ENCODE measurements around the gene MGAT4A.
"Not testable (repeated sequence)": the region's sequence is repeated elsewhere in the genome, so short reads cannot be mapped to it uniquely, and the experiment has no call there.

The MGAT4A gene

GRCh38 chr2:98730053-98730706 is 752 bp downstream of the MGAT4A start:
- DNase-seq, result no peak

GRCh38 chr2:98729652-98730051 is 1.3 kb downstream of the MGAT4A start:
- DNase-seq, result no peak

- not testable (repeated sequence) for DNase-seq
These were observed 2.7 kb downstream of the MGAT4A start for GRCh38 chr2:98728088-98728718.

DNA sequence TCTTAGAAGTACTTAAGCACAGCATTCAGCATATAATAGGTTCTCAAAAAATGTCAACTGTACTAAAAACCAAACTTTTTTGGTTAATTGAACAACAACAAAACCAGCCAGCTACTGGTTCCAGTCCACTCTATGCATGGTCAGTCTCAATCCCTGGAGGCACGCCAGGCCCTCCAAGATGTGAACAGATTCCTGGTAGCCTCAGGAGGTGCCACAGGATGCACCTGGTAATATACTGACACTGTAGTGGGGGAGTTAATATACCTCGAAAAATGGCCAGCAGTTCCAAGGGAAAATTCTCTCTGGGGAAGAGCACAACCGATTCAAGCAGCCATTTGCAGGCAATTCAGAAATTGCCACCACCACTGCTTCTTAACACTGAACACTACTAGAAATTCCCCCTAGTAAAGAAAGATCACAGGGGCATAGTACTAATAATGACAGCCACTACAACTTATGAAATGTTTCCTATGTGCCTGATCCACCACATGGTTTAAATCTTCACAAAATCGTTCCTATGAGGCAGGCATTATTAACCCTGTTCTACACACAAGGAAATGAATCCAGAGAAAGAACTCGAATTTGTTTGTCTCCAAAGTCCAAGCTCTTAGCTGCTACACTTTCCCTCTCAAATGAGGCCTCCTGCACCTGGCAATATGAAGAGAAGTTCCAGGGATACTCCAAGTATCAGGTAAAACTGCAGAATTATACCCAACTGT is 3.4 kb downstream of the MGAT4A start:
- DNase-seq, result no peak

GRCh38 chr2:98726735-98727368 is 4.1 kb downstream of the MGAT4A start:
- no peak for DNase-seq

GRCh38 chr2:98726205-98726604 is 4.7 kb downstream of the MGAT4A start:
- no peak for DNase-seq

DNA sequence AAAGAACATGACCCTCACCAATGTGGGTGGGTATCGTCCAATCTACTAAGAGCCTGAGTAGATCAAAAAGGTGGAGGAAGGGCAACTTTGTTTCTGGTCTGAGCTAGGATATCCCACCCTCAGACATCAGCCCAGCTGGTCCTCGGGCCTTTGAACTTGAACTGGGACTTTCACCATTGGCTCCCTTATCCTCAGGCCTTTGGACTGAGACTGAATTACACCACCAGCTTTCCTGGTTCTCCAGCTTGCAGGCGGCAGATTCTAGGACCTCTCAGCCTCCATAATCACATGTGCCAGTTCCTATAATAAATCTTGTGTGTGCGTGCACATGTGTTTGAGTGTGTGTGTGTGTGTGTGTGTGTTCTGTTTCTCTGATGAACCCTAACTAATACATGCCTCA is 10.6 kb downstream of the MGAT4A start:
- DNase-seq, result no peak

DNA sequence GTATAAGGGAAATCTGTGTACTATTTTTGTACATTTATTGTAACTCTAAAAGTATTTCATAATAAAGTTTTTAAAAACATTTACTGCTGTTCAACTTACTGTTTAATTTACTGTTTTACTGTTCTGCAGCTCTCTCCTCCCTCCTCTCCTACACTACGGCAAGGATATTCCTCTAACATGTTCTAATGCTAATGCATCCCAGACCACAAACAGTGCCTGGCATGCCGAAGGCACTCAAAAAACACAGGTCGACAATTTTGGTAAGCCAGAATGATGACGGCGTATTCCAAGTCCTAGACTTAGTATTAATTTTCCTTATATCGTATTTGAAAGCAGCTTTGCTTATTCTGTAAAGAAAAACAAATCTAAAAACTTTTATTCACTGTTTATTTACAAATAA is 13.3 kb downstream of the MGAT4A start:
- no peak for DNase-seq

- no peak for DNase-seq
These were observed 14.1 kb downstream of the MGAT4A start for GRCh38 chr2:98716786-98717185.

DNA sequence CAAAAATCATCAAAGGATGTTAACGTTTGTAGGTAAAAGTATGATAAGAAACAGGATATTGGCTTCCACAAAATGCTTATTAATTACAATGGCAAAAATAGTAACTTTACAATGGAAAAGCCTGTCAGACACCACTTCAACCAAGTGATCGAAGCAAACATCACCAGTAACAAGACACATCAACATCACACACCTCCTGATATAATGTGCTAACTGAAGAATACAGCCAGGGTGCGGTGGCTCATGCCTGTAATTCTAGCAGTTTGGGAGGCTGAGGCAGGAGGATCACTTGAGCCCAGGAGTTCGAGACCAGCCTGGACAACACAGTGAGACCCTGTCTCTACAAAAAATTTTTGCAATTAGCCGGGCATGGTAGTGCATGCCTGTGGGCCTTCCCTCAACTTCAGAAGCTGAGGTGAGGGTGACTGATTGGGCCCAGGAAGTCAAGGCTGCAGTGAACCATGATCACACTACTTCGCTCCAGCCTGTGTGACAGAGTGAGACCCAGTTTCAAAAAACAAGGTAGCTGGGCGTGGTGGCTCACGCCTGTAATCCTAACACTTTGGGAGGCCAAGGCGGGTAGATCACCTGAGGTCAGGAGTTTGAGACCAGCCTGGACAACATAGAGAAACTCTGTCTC is 15.0 kb downstream of the MGAT4A start:
- DNase-seq, result no peak

GRCh38 chr2:98713332-98714015 is 17.5 kb downstream of the MGAT4A start:
- DNase-seq, result no peak

DNA sequence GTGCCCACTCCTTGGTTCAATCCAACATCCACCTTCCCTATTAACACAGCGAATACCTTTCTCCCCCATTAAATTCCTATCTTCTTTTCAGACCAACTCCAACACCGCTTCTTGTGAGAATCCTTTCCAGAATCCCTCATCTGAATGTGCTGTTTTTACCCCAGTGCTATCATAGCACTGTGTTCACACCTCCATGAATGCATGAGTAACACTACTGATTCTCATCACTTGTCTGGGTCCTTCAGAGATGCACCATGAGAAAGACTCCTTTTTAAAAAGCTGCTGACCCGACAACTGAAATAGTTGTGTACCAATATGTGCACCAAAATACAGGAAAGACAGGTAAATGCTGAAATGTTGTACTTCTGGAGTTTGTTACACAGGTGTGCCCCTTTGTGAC is 18.8 kb downstream of the MGAT4A start:
- DNase-seq, result no peak

DNA sequence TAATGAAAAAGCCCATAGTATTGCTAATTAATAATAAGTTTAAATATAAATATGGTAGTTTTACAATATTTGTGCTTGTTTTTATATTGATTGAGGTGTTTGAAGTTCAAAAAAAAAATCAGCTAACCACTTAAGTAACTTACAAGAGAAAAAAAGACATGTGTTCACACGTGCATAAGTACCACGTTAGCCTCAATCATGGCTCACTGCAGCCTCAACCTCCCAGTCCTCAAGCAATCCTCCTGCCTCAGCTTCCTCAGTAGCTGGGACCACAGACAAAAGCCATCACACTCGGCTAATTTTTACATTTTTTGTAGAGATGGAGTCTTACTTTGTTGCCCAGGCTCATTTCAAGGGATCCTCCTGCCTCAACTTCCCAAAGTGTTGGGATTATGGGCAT is 19.4 kb downstream of the MGAT4A start:
- DNase-seq, result no peak

DNA sequence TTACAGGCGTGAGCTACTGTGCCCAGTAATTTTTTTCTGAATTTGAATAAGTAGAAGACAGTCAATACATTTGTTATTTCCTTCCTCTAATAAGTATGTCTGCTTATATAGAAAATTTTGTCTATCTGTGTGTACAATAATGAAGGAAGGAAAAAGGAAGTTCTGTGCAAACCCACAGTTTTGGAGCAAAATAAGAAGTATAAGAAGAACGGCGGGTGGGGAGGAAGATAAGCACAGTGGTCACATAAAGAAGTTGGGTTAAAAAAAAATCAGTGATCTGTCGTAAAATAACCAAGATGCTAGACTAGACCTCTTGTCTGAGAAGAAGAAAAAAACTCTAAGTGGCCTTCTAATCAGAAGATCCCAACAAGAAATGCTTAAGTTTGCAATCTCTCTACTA is 20.2 kb downstream of the MGAT4A start:
- DNase-seq, result no peak

- no peak for DNase-seq
These were observed 21.4 kb downstream of the MGAT4A start for GRCh38 chr2:98709535-98709934.

DNA sequence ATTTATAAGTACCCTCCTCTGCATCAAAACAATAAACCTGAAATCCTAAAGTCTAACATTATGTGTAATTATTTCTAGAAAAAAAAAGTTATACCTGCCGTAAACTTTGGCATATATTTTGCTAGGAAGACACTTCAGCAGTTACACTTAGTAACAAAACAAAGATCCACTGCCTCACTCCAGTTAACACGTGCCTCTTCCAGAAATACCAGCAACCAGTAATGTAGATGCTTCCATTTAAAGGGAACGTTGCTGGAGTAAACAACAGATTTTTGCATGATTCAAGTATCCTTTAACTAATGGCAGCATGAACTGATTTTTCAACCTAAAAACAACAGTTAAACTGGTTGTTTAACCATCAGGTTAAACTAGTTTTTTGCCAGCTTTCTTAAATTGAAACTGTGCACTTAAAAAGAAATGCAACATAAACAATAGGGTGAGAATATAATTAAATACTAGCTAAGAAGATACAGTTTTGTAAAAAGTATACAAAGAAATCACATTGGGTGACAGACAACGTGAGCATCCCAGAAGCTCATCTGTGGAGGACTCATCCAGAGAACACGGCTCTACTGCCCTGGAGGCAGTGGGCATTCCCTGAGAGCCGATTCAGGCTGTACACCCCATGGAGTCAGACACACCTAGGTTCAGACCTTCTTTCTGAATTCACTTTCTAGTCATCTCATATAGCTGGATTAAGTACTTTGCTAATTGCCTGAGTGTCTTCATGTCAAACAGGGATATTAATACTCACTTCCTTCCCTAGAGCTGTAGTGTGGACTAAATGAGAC is 22.3 kb downstream of the MGAT4A start:
- no peak for DNase-seq

DNA sequence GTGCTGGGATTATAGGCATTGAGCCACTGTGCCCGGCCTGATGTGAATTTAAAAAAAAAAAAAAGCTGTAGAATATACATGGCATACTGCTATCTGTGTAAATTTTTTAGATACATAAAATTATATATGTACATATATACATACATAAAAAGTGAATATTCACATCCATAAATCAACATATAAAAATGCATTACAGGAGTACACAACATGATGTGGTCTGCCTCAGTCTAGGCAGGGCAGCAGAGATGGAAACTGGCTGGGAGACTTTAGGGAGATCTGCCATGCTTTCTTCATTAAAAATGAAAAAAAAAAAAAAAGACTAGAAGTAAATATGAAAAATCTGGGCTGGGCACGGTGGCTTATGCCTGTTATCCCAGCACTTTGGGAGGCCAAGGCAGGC is 24.3 kb downstream of the MGAT4A start:
- DNase-seq, result no peak

DNA sequence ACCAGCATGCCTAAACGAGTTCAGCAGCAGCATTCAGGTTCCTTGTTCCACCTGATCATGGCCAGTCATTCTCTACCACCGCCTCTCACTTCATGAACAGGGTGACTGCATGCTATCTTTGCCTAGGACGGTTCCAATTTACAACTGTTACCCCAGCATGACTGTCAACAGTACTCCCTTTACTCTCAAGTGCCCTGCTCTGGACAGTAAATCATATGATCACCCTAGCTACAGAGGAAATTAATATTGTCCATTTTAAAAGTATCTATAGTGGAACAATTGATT is 25.7 kb downstream of the MGAT4A start:
- DNase-seq, result no peak

DNA sequence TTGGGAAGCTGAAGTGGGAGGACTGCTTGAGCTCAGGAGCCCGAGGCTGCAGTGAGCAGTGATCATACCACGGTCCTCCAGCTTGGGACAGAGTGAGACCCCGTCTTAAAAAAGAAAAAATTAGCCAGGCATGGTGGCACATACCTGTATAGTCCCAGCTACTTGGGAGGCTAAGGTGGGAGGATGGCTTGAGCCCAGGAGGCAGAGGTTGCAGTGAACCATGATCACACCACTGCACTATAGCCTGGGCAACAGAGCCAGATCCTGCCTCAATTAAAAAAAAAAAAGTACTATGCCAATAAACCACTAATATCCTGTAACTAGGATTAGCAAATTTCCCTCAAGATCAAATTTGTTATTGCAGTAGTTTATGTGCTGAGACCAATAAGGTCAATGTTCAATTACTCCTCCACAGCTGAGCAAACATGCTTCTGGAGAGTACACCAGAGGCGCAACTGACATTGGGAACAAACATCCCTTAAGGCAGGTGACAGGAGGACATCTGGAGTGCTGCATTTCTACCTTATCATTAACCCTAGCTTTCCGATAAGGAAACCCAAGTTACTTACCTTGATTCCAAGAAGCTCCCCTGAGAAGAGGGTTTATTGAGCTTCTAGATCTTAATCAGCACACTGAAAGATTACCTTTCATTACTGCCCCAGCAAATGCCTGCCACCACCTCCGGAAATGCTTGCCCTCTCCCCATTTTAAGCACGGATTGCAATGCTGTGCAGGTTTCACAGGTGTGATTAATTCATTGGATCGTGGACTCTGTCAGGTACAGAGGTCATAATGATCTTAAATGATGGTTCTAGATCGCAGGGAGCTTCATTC is 26.2 kb downstream of the MGAT4A start:
- no peak for DNase-seq

DNA sequence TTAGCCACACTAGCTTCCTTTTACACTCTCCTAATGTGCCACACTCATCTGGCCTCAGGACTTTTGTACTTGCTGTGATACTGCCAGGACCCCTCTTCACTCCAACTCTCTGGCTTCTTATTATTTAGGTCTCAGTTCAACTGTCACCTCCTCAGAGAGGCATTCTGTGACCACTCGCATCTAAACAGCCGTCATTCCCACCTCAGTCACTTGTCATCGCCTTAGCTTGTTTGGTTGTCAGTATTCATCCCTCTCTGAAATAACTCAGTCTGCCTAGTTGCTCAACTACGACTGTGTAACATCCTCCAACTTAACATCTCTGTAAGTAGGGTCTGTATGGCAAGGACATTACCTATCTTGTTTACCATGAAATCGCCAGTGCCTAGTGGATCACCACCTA is 27.2 kb downstream of the MGAT4A start:
- DNase-seq, result no peak
